AG04449 (cell line): ENCODE data around the gene CDK5RAP2.

Experiments
- CTCF ChIA-PET: fragments of 350-600 bp; formaldehyde crosslinking; extraction: SDS; loops from one replicate; lab custom pipeline; 2021; ENCODE audit warnings: antibody characterized with exemption; lab: Yijun Ruan, JAX
- POLR2A ChIA-PET: fragments of 400-600, 350-600 bp; formaldehyde crosslinking; extraction: SDS; loops from one replicate; lab custom pipeline; 2020; ENCODE audit warnings: antibody characterized with exemption, inconsistent platforms; lab: Yijun Ruan, JAX
- DNase-seq: peaks from one replicate; pipeline ENCODE4 v3.0.0-alpha.2; 2010; ENCODE audit warnings: low read depth, low spot score
- H3K4me3 ChIP-seq: 2 replicates; pipeline ENCODE4 v1.5.1; 2011; ENCODE audit warnings: low read depth, mild to moderate bottlenecking, control low read depth, low read length
- CTCF ChIP-seq: IDR thresholded peaks from one replicate; pipeline ENCODE4 v1.5.1; 2011; ENCODE audit warnings: mild to moderate bottlenecking, moderate library complexity, low read length, control low read depth, inconsistent platforms; ENCODE audit not compliant: insufficient read depth; ENCODE audit errors: missing control alignments

The CDK5RAP2 gene

GRCh38 chr9:120402741-120403542 lies 177.0 kb downstream of the CDK5RAP2 start:
- CTCF ChIA-PET: interaction anchor here (1.2 to 1.3 kb wide), 2 partner anchors 10 to 74 kb away, joined by 5 read pairs; no protein-coding TSS in a partner anchor
- DNase-seq: peak; percentile 94
- POLR2A ChIA-PET: interaction anchor here (1.1 kb wide), 1 partner anchor 40 kb away, joined by 3 read pairs; no protein-coding TSS in a partner anchor

GRCh38 chr9:120399940-120400339 lies 180.0 kb downstream of the CDK5RAP2 start:
- H3K4me3 ChIP-seq: no peak overlapping the region
- TF ChIP-seq CTCF: no peak
- CTCF ChIA-PET: interaction anchor here (0.7 kb wide), 1 partner anchor 11 kb away, joined by 3 read pairs; no protein-coding TSS in a partner anchor
- no peak for DNase-seq
- POLR2A ChIA-PET: interaction anchor here (0.5 kb wide), 1 partner anchor 133 kb away, joined by 3 read pairs; no protein-coding TSS in a partner anchor

More at GRCh38 chr9:120402741-120403542, 177.0 kb downstream of the CDK5RAP2 start:
- H3K4me3 ChIP-seq: no peak overlapping the region
- no peak for TF ChIP-seq CTCF

- DNase-seq: no peak
- CTCF ChIA-PET: no interaction called here
- no peak for TF ChIP-seq CTCF
- POLR2A ChIA-PET: no interaction called here
- no peak overlapping the region for H3K4me3 ChIP-seq
Observed at GRCh38 chr9:120398286-120398685, 181.7 kb downstream of the CDK5RAP2 start.

- H3K4me3 ChIP-seq: no peak overlapping the region
- POLR2A ChIA-PET: no interaction called here
- TF ChIP-seq CTCF: no peak
- CTCF ChIA-PET: no interaction called here
- DNase-seq: no peak
Observed at GRCh38 chr9:120397453-120397852, 182.5 kb downstream of the CDK5RAP2 start.

GRCh38 chr9:120396931-120397330 lies 183.0 kb downstream of the CDK5RAP2 start:
- TF ChIP-seq CTCF: no peak
- ChIA-PET CTCF (interaction anchor here (0.6 to 1.0 kb wide), 2 partner anchors 9 to 14 kb away, joined by 4 read pairs; no protein-coding TSS in a partner anchor), POLR2A (no interaction called here)
- H3K4me3 ChIP-seq: no peak overlapping the region
- DNase-seq: no peak

- TF ChIP-seq CTCF: no peak
- CTCF ChIA-PET: interaction anchor here (0.6 to 1.7 kb wide), 4 partner anchors 8 to 81 kb away, joined by 3 to 6 read pairs (median 4); no protein-coding TSS in a partner anchor
- DNase-seq: no peak
- POLR2A ChIA-PET: no interaction called here
- no peak overlapping the region for H3K4me3 ChIP-seq
Observed at GRCh38 chr9:120396418-120396817, 183.5 kb downstream of the CDK5RAP2 start.
